ENCODE data around the gene CTSD. TPM values are rescaled to one million over a fixed set of nuclear protein-coding genes. Genes with fewer than 3 reads are reported as not detected.

Gene CTSD
- total and polyA plus RNA-seq, 3 experiments from 2014 or later, result 110 to 206 (median 116) TPM

- ChIA-PET POLR2A (no interaction called here), CTCF (no interaction called here)
- Mint-ChIP-seq H3K27ac (peak overlapping the region in 2 of 8 donors; percentile 47 to 80), H3K4me3 (peak overlapping the region; percentile 71 to 91 (median 82)), H3K36me3 (peaks cover 0 to 20% (median 0%) of the 10 kb centered on the region in 3 donors), H3K9me3 (no peaks in the 10 kb centered on the region), H3K27me3 (no peaks in the 10 kb centered on the region), H3K4me1 (peaks cover 33 to 51% (median 37%) of the 10 kb centered on the region in 3 donors)
- no peaks in the 10 kb centered on the region for H3K27me3 ChIP-seq (ENCODE audit: insufficient read depth, low read length, poor library complexity, severe bottlenecking)
- H3K4me1 ChIP-seq (ENCODE audit: insufficient read depth, low read length), result peaks cover 55% of the 10 kb centered on the region
- H3K4me3 ChIP-seq (ENCODE audit: low read length), result peak overlapping the region; percentile 78
- no peaks in the 10 kb centered on the region for H3K36me3 ChIP-seq (ENCODE audit: insufficient read depth, low read length)
- H3K27ac ChIP-seq (ENCODE audit: low read depth, low read length), result peak overlapping the region; percentile 69
- no peaks in the 10 kb centered on the region for H3K9me3 ChIP-seq (ENCODE audit: low read length)
- DNase-seq, result peak in 1 of 5 donors; percentile 12
Observed at GRCh38 chr11:1763336-1763795, 361 bp downstream of the CTSD start.

- Mint-ChIP-seq H3K4me3 (peak overlapping the region; percentile 71 to 91 (median 82)), H3K27me3 (no peaks in the 10 kb centered on the region), H3K27ac (peak overlapping the region; percentile 7 to 96 (median 84)), H3K4me1 (peaks cover 36 to 58% (median 41%) of the 10 kb centered on the region in 3 donors), H3K9me3 (no peaks in the 10 kb centered on the region), H3K36me3 (peaks cover 0 to 20% (median 0%) of the 10 kb centered on the region in 3 donors)
- no peaks in the 10 kb centered on the region for H3K36me3 ChIP-seq (ENCODE audit: insufficient read depth, low read length)
- H3K27ac ChIP-seq (ENCODE audit: low read depth, low read length), result peak overlapping the region; percentile 69
- H3K4me1 ChIP-seq (ENCODE audit: insufficient read depth, low read length), result peaks cover 62% of the 10 kb centered on the region
- H3K27me3 ChIP-seq (ENCODE audit: insufficient read depth, low read length, poor library complexity, severe bottlenecking), result no peaks in the 10 kb centered on the region
- POLR2A ChIA-PET, result interaction anchor here (0.6 to 1.3 kb wide), 2 partner anchors 9 to 36 kb away, joined by 3 read pairs; no protein-coding TSS in a partner anchor
- no peaks in the 10 kb centered on the region for H3K9me3 ChIP-seq (ENCODE audit: low read length)
- H3K4me3 ChIP-seq (ENCODE audit: low read length), result peak overlapping the region; percentile 78
- CTCF ChIA-PET, result interaction anchor here (1.8 to 2.0 kb wide), 2 partner anchors 9 to 68 kb away, joined by 5 read pairs; no protein-coding TSS in a partner anchor
- no peak for DNase-seq
Observed at GRCh38 chr11:1762537-1763302, 1.0 kb downstream of the CTSD start.

DNA sequence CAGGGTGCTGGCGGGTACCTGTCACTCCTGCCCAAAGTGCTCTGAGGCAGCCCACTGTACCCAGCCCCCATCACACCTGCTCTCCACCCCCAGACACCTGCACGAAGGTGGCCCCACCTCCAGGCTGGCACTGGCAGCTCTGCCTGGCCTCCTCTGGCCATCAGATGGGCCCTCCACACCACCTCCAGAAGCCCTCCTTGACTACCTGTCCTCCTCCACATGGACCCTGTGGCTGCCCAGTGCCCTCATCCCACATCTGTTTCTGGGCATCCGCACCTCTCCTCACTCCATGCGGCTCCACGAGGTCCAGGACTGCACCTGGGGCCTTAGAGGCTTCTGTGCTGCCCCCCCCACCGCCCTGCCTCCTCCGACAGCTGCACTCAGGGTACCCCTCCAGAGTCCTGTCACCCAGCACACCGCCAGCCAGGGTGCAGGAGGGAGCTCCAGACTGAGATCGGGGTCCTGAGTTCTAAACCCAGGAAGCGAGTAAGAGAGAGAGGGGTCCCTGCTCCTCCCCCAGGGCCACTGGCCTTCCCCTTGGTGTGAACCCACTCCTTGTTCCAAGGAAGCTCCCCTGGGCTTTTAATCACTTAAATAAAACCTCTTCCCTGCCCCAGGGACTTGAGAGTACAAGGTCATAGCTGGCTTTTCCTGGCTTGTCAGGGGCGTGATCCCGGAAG, 1.7 kb downstream of the CTSD start:
- Histone ChIP-seq H3K4me3 (ENCODE audit: low read length) (peak overlapping the region; percentile 78), H3K27ac (ENCODE audit: low read depth, low read length) (peak overlapping the region; percentile 69), H3K4me1 (ENCODE audit: insufficient read depth, low read length) (peaks cover 69% of the 10 kb centered on the region), H3K27me3 (ENCODE audit: insufficient read depth, low read length, poor library complexity, severe bottlenecking) (no peaks in the 10 kb centered on the region), H3K9me3 (ENCODE audit: low read length) (no peaks in the 10 kb centered on the region), H3K36me3 (ENCODE audit: insufficient read depth, low read length) (no peaks in the 10 kb centered on the region)
- DNase-seq, result no peak
- CTCF ChIA-PET, result interaction anchor here (1.8 to 2.0 kb wide), 2 partner anchors 10 to 68 kb away, joined by 5 read pairs; no protein-coding TSS in a partner anchor
- H3K4me3 Mint-ChIP-seq, result peak overlapping the region; percentile 71 to 91 (median 82)
- POLR2A ChIA-PET, result interaction anchor here (0.6 to 1.3 kb wide), 2 partner anchors 10 to 35 kb away, joined by 3 read pairs; no protein-coding TSS in a partner anchor
- peak overlapping the region; percentile 39 to 96 (median 84) for H3K27ac Mint-ChIP-seq
- peaks cover 43 to 65% (median 48%) of the 10 kb centered on the region in 3 donors for H3K4me1 Mint-ChIP-seq
- peaks cover 0 to 26% (median 0%) of the 10 kb centered on the region in 3 donors for H3K36me3 Mint-ChIP-seq
- no peaks in the 10 kb centered on the region for H3K27me3 Mint-ChIP-seq
- H3K9me3 Mint-ChIP-seq, result no peaks in the 10 kb centered on the region

DNA sequence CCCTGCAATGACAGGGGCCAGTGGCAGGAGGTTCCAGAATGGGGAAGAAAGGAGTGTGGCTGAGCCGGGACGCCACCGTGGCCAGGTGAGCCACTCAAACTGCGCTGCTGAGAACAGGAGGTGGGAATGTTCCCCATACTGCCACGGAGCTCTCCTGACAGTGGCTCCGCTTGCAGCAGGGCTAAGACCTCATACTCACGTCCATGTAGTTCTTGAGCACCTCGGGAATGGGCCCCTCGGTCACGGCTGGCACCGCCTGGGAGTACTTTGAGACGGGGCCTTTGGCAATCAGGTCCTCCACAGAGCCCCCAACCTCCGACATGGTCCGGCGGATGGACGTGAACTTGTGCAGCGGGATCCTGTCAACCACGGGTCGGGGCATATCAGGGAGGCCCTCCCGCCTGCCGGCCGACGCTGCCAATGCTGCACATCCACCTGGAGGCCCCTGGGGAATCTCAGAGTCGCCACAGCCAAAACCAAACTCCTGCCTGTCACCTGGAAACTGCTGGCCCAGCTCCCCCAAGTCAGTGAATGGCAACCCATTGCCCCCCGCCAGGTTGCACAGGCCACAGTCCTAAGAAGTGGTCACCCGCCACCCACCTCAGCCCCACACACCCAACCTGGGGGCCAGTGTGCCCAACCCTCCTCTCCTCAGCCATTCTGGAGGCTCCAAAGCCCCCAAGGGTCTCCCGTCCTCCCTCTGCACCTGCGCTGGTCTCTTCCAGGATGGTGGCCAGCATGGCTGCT, 2.4 kb downstream of the CTSD start:
- peaks cover 76% of the 10 kb centered on the region for H3K4me1 ChIP-seq (ENCODE audit: insufficient read depth, low read length)
- H3K4me3 Mint-ChIP-seq, result peak overlapping the region in 6 of 7 donors; percentile 41 to 88 (median 78)
- peak overlapping the region in 4 of 8 donors; percentile 23 to 90 (median 74) for H3K27ac Mint-ChIP-seq
- H3K36me3 ChIP-seq (ENCODE audit: insufficient read depth, low read length), result no peaks in the 10 kb centered on the region
- ChIA-PET CTCF (interaction anchor here (0.7 to 2.0 kb wide), 3 partner anchors 11 to 67 kb away, joined by 3 to 5 read pairs (median 5); no protein-coding TSS in a partner anchor), POLR2A (interaction anchor here (1.3 kb wide), 1 partner anchor 34 kb away, joined by 3 read pairs; no protein-coding TSS in a partner anchor)
- H3K4me1 Mint-ChIP-seq, result peaks cover 49 to 72% (median 54%) of the 10 kb centered on the region in 3 donors
- no peak for DNase-seq
- peaks cover 0 to 32% (median 0%) of the 10 kb centered on the region in 3 donors for H3K36me3 Mint-ChIP-seq
- H3K27me3 Mint-ChIP-seq, result no peaks in the 10 kb centered on the region
- no peaks in the 10 kb centered on the region for H3K27me3 ChIP-seq (ENCODE audit: insufficient read depth, low read length, poor library complexity, severe bottlenecking)
- no peaks in the 10 kb centered on the region for H3K9me3 ChIP-seq (ENCODE audit: low read length)
- H3K27ac ChIP-seq (ENCODE audit: low read depth, low read length), result peak overlapping the region; percentile 54
- H3K9me3 Mint-ChIP-seq, result no peaks in the 10 kb centered on the region
- no peak overlapping the region for H3K4me3 ChIP-seq (ENCODE audit: low read length)

DNA sequence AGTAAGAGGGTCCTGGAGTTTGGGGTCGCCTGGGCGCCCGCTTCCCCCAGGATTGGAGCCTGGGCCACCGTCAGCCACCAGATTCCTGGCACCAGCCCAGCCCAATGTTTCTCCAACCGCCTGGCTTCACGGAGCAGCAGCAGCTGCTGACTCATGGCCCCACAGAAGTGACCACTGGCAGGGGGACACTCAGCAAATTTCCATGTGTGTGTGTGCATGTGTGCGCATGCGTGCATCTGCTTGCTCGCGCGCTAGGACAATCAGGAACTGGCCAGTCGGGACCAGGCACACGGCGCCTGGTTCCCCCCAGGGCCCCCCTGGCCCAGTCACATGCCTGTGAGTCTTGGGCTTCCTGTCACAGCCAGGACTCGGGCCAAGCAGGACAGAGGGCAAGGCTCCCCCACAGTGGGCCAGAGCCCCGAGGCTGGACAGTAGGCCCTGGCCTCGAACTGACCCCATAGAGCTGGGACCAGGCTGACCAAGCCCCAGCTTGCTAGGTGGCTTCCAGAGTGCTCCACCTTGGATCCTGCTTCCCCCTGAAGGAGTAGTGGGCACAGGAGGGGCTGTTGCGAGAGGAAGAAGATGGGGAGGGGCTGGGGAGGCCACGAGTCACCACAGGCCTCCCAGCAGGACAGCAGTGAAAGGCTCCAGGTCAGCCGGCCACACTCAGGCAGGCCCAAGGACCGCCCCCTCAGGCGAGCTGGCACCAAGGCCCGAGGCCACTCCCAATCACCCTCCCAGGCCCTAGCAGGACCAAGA, 3.2 kb downstream of the CTSD start:
- H3K27me3 Mint-ChIP-seq, result no peaks in the 10 kb centered on the region
- Histone ChIP-seq H3K4me1 (ENCODE audit: insufficient read depth, low read length) (peaks cover 84% of the 10 kb centered on the region), H3K27ac (ENCODE audit: low read depth, low read length) (peak overlapping the region; percentile 54), H3K36me3 (ENCODE audit: insufficient read depth, low read length) (no peaks in the 10 kb centered on the region), H3K4me3 (ENCODE audit: low read length) (no peak overlapping the region), H3K9me3 (ENCODE audit: low read length) (no peaks in the 10 kb centered on the region), H3K27me3 (ENCODE audit: insufficient read depth, low read length, poor library complexity, severe bottlenecking) (no peaks in the 10 kb centered on the region)
- peak overlapping the region in 4 of 7 donors; percentile 20 to 84 (median 32) for H3K4me3 Mint-ChIP-seq
- H3K9me3 Mint-ChIP-seq, result no peaks in the 10 kb centered on the region
- no peak for DNase-seq
- CTCF ChIA-PET, result interaction anchor here (0.7 kb wide), 1 partner anchor 21 kb away, joined by 3 read pairs; no protein-coding TSS in a partner anchor
- H3K4me1 Mint-ChIP-seq, result peaks cover 54 to 80% (median 61%) of the 10 kb centered on the region in 3 donors
- H3K36me3 Mint-ChIP-seq, result peaks cover 0 to 39% (median 4%) of the 10 kb centered on the region in 3 donors
- POLR2A ChIA-PET, result no interaction called here
- H3K27ac Mint-ChIP-seq, result peak overlapping the region in 2 of 8 donors; percentile 15 to 77

DNA sequence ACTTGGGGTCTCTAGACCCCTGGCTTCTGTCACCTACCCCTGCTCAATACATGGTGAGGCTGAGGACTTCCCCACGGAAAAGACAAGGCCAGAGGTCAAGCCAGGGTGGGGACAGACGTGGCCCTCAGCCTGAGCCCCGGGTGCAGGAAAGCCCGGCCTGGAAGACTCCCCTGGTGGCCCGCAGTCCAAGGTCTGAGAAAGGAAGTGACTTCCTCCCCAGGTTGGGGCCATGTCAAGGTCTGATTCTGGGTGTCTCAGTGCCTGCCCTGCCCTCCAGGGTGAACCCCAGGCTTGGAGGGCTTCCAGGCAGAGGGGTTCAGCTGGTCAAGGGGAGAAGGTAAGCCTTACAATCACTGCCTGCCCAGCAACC, 3.9 kb downstream of the CTSD start:
- Histone ChIP-seq H3K4me3 (ENCODE audit: low read length) (no peak overlapping the region), H3K9me3 (ENCODE audit: low read length) (no peaks in the 10 kb centered on the region), H3K36me3 (ENCODE audit: insufficient read depth, low read length) (no peaks in the 10 kb centered on the region), H3K27ac (ENCODE audit: low read depth, low read length) (peak overlapping the region; percentile 54), H3K27me3 (ENCODE audit: insufficient read depth, low read length, poor library complexity, severe bottlenecking) (no peaks in the 10 kb centered on the region), H3K4me1 (ENCODE audit: insufficient read depth, low read length) (peaks cover 91% of the 10 kb centered on the region)
- Mint-ChIP-seq H3K9me3 (no peaks in the 10 kb centered on the region), H3K27ac (peak overlapping the region in 3 of 8 donors; percentile 26 to 77 (median 64)), H3K4me3 (peak overlapping the region in 5 of 7 donors; percentile 5 to 84 (median 28)), H3K4me1 (peaks cover 56 to 87% (median 68%) of the 10 kb centered on the region in 3 donors), H3K36me3 (peaks cover 0 to 46% (median 5%) of the 10 kb centered on the region in 3 donors), H3K27me3 (no peaks in the 10 kb centered on the region)
- ChIA-PET POLR2A (no interaction called here), CTCF (no interaction called here)
- DNase-seq, result no peak

Data from CD8-positive, alpha-beta memory T cell (primary cell).